Mammary epithelial cell (primary cell): Measurements from ENCODE around the gene RINT1.

Source experiments
- CTCF ChIP-seq, 2 donors: IDR thresholded peaks in 1 of 2; conservative IDR thresholded peaks in 1 of 2; 2 replicates each; pipeline ENCODE4 v1.5.1; 2011 to 2012; ENCODE audit warnings: inconsistent platforms in 2 of 2, low read length in 2 of 2, mild to moderate bottlenecking in 2 of 2, control low read depth in 1 of 2, low read depth in 1 of 2; ENCODE audit not compliant: insufficient read depth in 1 of 2; ENCODE audit errors: extremely low read depth in 1 of 2
- EZH2 ChIP-seq: IDR thresholded peaks from 2 replicates; pipeline ENCODE4 v1.6.1; 2012; ENCODE audit warnings: low read length, inconsistent platforms, borderline replicate concordance

GRCh38 chr7:105567024-105567423 lies 35.0 kb downstream of the RINT1 start:
- TF ChIP-seq CTCF (conservative IDR thresholded peaks at IDR 0.05 in 1 of 2, IDR thresholded peaks at IDR 0.05 in 1 of 2; ENCODE audit: extremely low read depth in 1 of 2, insufficient read depth in 1 of 2, low read depth in 1 of 2, low read length in 2 of 2) (no peak), EZH2 (no peak)
